ENCODE measurements around the gene FAM47E. TPM values are rescaled to one million over a fixed set of nuclear protein-coding genes. Genes with fewer than 3 reads are reported as not detected.

Gene FAM47E
- polyA plus RNA-seq, 4 donors: 1.8 to 24.7 (median 5.3) TPM

DNA sequence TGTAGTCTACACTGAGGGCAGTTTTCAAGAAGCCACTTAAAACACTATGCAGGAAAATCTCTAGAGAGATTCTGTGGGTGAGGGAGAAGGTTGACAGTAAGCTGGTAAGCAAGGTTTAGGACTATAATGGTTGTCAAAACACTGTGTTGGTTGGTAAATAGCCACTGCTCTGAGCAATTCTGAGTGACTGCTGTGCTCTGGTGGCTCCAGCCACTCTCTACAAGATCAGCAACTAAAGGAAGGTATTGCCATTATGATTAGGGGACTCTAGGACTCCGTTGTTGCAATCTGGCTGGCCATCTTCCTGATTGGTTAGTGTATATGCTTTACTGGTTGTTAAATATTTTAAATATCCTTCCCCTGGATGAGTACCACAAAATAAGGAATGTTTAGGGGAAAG, 5.5 kb upstream of the FAM47E start:
- peaks cover 0 to 1% (median 0%) of the 10 kb centered on the region in 3 donors for H3K27me3 ChIP-seq (ENCODE audit: control insufficient read depth in 3 of 3, insufficient read depth in 3 of 3, low read length in 3 of 3)
- 34 to 48% (median 42%) methylated on average over 1 of the region's 1 CpG for WGBS, 3 donors
- H3K36me3 ChIP-seq (ENCODE audit: control insufficient read depth in 3 of 3, insufficient read depth in 2 of 3, low read depth in 1 of 3, low read length in 3 of 3): no peaks in the 10 kb centered on the region
- no peak overlapping the region for H3K27ac ChIP-seq (ENCODE audit: low read depth in 1 of 3, low read length in 2 of 3)
- DNase-seq (no peak), FAIRE-seq (no peak)
- H3K9me3 ChIP-seq (ENCODE audit: control insufficient read depth in 2 of 2, insufficient read depth in 1 of 2, low read depth in 1 of 2, low read length in 1 of 2): peaks cover 0 to 3% of the 10 kb centered on the region in 2 donors
- no peak overlapping the region for H3K4me3 ChIP-seq (ENCODE audit: low read depth in 1 of 3, low read length in 3 of 3)
- H3K4me1 ChIP-seq (ENCODE audit: control insufficient read depth in 3 of 3, insufficient read depth in 2 of 3, low read depth in 1 of 3, low read length in 2 of 3): peaks cover 0 to 2% (median 0%) of the 10 kb centered on the region in 3 donors

GRCh38 chr4:76246852-76247251, 4.7 kb upstream of the FAM47E start:
- no peak for FAIRE-seq
- no peak for DNase-seq
- H3K4me1 ChIP-seq (ENCODE audit: control insufficient read depth in 3 of 3, insufficient read depth in 2 of 3, low read depth in 1 of 3, low read length in 2 of 3): peaks cover 0 to 2% (median 0%) of the 10 kb centered on the region in 3 donors
- peaks cover 0 to 2% (median under 1%) of the 10 kb centered on the region in 3 donors for H3K27me3 ChIP-seq (ENCODE audit: control insufficient read depth in 3 of 3, insufficient read depth in 3 of 3, low read length in 3 of 3)
- no peak overlapping the region for H3K27ac ChIP-seq (ENCODE audit: low read depth in 1 of 3, low read length in 2 of 3)
- no peaks in the 10 kb centered on the region for H3K36me3 ChIP-seq (ENCODE audit: control insufficient read depth in 3 of 3, insufficient read depth in 2 of 3, low read depth in 1 of 3, low read length in 3 of 3)
- H3K9me3 ChIP-seq (ENCODE audit: control insufficient read depth in 2 of 2, insufficient read depth in 1 of 2, low read depth in 1 of 2, low read length in 1 of 2): no peaks in the 10 kb centered on the region
- H3K4me3 ChIP-seq (ENCODE audit: low read depth in 1 of 3, low read length in 3 of 3): no peak overlapping the region

DNA sequence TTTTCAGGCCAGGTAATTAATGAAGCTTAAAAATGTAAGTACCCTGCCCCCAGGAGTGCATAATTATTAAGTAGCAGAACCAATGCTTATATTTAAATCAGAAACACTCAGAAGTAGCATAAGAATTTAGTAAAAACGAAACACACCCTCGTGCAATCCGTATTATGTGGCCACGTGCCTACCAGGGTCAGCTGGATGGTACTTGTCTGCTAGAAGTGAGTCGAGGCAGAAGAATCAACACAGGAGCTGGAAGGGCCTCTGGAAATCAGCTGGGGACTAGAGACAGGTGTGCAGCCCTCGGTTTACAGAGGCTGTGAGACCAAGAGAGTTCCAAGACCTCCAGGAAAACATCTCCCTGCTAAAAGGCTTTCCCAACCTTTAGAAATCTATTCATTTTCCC, 559 bp upstream of the FAM47E start:
- peaks cover 0 to 4% (median 2%) of the 10 kb centered on the region in 3 donors for H3K27me3 ChIP-seq (ENCODE audit: control insufficient read depth in 3 of 3, insufficient read depth in 3 of 3, low read length in 3 of 3)
- no peak for FAIRE-seq
- H3K4me3 ChIP-seq (ENCODE audit: low read depth in 1 of 3, low read length in 3 of 3): peak overlapping the region in 2 of 3 donors; percentile 52 to 68
- 3 to 11% (median 5%) methylated on average over 6 of the region's 6 CpGs for WGBS, 3 donors
- H3K36me3 ChIP-seq (ENCODE audit: control insufficient read depth in 3 of 3, insufficient read depth in 2 of 3, low read depth in 1 of 3, low read length in 3 of 3): no peaks in the 10 kb centered on the region
- peaks cover 0 to 2% (median 0%) of the 10 kb centered on the region in 3 donors for H3K4me1 ChIP-seq (ENCODE audit: control insufficient read depth in 3 of 3, insufficient read depth in 2 of 3, low read depth in 1 of 3, low read length in 2 of 3)
- DNase-seq: peak in 1 of 2 donors; percentile 49
- H3K27ac ChIP-seq (ENCODE audit: low read depth in 1 of 3, low read length in 2 of 3): peak overlapping the region in 1 of 3 donors; percentile 58
- no peaks in the 10 kb centered on the region for H3K9me3 ChIP-seq (ENCODE audit: control insufficient read depth in 2 of 2, insufficient read depth in 1 of 2, low read depth in 1 of 2, low read length in 1 of 2)

DNA sequence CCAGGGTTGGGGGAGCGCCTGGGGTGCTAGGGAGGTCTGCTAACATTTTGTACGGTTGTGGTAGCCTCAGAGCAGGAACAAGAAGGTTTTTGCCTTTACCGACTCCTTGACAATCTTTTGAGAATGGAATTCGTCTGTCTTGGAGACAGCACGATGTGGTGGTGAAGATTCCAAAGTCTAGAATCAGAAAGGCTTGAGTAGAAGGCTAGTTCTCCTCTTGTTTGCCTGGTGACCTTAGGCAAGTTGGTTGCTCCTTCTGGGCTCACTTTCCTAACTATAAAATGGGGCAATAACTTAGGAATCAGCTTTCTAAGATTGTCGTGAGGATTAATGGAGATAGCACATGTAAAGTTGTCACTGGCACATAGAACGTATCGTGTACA, 741 bp downstream of the FAM47E start:
- Histone ChIP-seq H3K9me3 (ENCODE audit: control insufficient read depth in 2 of 2, insufficient read depth in 1 of 2, low read depth in 1 of 2, low read length in 1 of 2) (no peaks in the 10 kb centered on the region), H3K4me3 (ENCODE audit: low read depth in 1 of 3, low read length in 3 of 3) (peak overlapping the region in 1 of 3 donors; percentile 68), H3K27ac (ENCODE audit: low read depth in 1 of 3, low read length in 2 of 3) (peak overlapping the region in 1 of 3 donors; percentile 58), H3K36me3 (ENCODE audit: control insufficient read depth in 3 of 3, insufficient read depth in 2 of 3, low read depth in 1 of 3, low read length in 3 of 3) (peaks cover 0 to 3% (median 0%) of the 10 kb centered on the region in 3 donors), H3K4me1 (ENCODE audit: control insufficient read depth in 3 of 3, insufficient read depth in 2 of 3, low read depth in 1 of 3, low read length in 2 of 3) (peaks cover 0 to 7% (median 2%) of the 10 kb centered on the region in 3 donors), H3K27me3 (ENCODE audit: control insufficient read depth in 3 of 3, insufficient read depth in 3 of 3, low read length in 3 of 3) (peaks cover 0 to 4% (median 2%) of the 10 kb centered on the region in 3 donors)
- DNase-seq: no peak
- no peak for FAIRE-seq
- WGBS, 3 donors: 84 to 91% (median 88%) methylated on average over 8 of the region's 8 CpGs

GRCh38 chr4:76253511-76253910, 2.0 kb downstream of the FAM47E start:
- DNase-seq (no peak), FAIRE-seq (no peak)
- 80 to 83% (median 80%) methylated on average over 6 of the region's 6 CpGs for whole genome bisulfite sequencing, 3 donors
- no peak overlapping the region for H3K27ac ChIP-seq (ENCODE audit: low read depth in 1 of 3, low read length in 2 of 3)
- peaks cover 0 to 3% (median 0%) of the 10 kb centered on the region in 3 donors for H3K36me3 ChIP-seq (ENCODE audit: control insufficient read depth in 3 of 3, insufficient read depth in 2 of 3, low read depth in 1 of 3, low read length in 3 of 3)
- peaks cover 0 to 4% (median 2%) of the 10 kb centered on the region in 3 donors for H3K27me3 ChIP-seq (ENCODE audit: control insufficient read depth in 3 of 3, insufficient read depth in 3 of 3, low read length in 3 of 3)
- H3K4me1 ChIP-seq (ENCODE audit: control insufficient read depth in 3 of 3, insufficient read depth in 2 of 3, low read depth in 1 of 3, low read length in 2 of 3): peaks cover 0 to 12% (median 2%) of the 10 kb centered on the region in 3 donors
- H3K9me3 ChIP-seq (ENCODE audit: control insufficient read depth in 2 of 2, insufficient read depth in 1 of 2, low read depth in 1 of 2, low read length in 1 of 2): no peaks in the 10 kb centered on the region
- no peak overlapping the region for H3K4me3 ChIP-seq (ENCODE audit: low read depth in 1 of 3, low read length in 3 of 3)

DNA sequence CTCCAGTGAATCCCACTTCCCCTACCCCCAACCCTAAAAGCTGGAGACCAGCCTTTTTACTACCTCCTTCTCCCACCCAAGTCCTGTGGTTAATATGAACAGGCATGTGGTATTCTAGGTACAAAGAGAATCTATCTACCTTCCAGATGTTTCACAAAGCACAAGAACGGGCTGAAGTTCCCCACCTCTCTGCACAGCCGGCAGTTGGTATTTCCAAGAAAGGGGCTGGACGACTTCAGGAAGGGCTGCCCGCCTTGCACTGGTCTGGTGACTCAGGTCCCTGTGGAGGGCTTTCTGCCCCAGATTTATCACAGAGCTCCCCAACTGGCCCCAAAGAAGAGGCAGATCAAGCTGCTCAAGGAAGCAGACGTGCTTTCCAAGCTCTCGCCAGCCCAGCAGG, 4.5 kb downstream of the FAM47E start:
- H3K4me1 ChIP-seq (ENCODE audit: control insufficient read depth in 3 of 3, insufficient read depth in 2 of 3, low read depth in 1 of 3, low read length in 2 of 3): peaks cover 0 to 12% (median under 1%) of the 10 kb centered on the region in 3 donors
- H3K9me3 ChIP-seq (ENCODE audit: control insufficient read depth in 2 of 2, insufficient read depth in 1 of 2, low read depth in 1 of 2, low read length in 1 of 2): no peaks in the 10 kb centered on the region
- WGBS, 3 donors: 76 to 95% (median 84%) methylated on average over 6 of the region's 6 CpGs
- DNase-seq (no peak), FAIRE-seq (no peak)
- peaks cover 0 to 4% (median under 1%) of the 10 kb centered on the region in 3 donors for H3K27me3 ChIP-seq (ENCODE audit: control insufficient read depth in 3 of 3, insufficient read depth in 3 of 3, low read length in 3 of 3)
- peaks cover 0 to 3% (median 0%) of the 10 kb centered on the region in 3 donors for H3K36me3 ChIP-seq (ENCODE audit: control insufficient read depth in 3 of 3, insufficient read depth in 2 of 3, low read depth in 1 of 3, low read length in 3 of 3)
- H3K4me3 ChIP-seq (ENCODE audit: low read depth in 1 of 3, low read length in 3 of 3): no peak overlapping the region
- H3K27ac ChIP-seq (ENCODE audit: low read depth in 1 of 3, low read length in 2 of 3): no peak overlapping the region

- no peak overlapping the region for H3K4me3 ChIP-seq (ENCODE audit: low read depth in 1 of 3, low read length in 3 of 3)
- DNase-seq (peak in 1 of 2 donors; percentile 42), FAIRE-seq (no peak)
- no peaks in the 10 kb centered on the region for H3K9me3 ChIP-seq (ENCODE audit: control insufficient read depth in 2 of 2, insufficient read depth in 1 of 2, low read depth in 1 of 2, low read length in 1 of 2)
- H3K27ac ChIP-seq (ENCODE audit: low read depth in 1 of 3, low read length in 2 of 3): no peak overlapping the region
- H3K27me3 ChIP-seq (ENCODE audit: control insufficient read depth in 3 of 3, insufficient read depth in 3 of 3, low read length in 3 of 3): peaks cover 0 to 3% (median 0%) of the 10 kb centered on the region in 3 donors
- peaks cover 0 to 12% (median 0%) of the 10 kb centered on the region in 3 donors for H3K4me1 ChIP-seq (ENCODE audit: control insufficient read depth in 3 of 3, insufficient read depth in 2 of 3, low read depth in 1 of 3, low read length in 2 of 3)
- WGBS, 3 donors: 24 to 62% (median 31%) methylated on average over 1 of the region's 1 CpG
- peaks cover 0 to 3% (median 0%) of the 10 kb centered on the region in 3 donors for H3K36me3 ChIP-seq (ENCODE audit: control insufficient read depth in 3 of 3, insufficient read depth in 2 of 3, low read depth in 1 of 3, low read length in 3 of 3)
Measured at GRCh38 chr4:76256968-76257367, 5.4 kb downstream of the FAM47E start.

GRCh38 chr4:76257824-76258223, 6.3 kb downstream of the FAM47E start:
- Histone ChIP-seq H3K4me3 (ENCODE audit: low read depth in 1 of 3, low read length in 3 of 3) (no peak overlapping the region), H3K36me3 (ENCODE audit: control insufficient read depth in 3 of 3, insufficient read depth in 2 of 3, low read depth in 1 of 3, low read length in 3 of 3) (peaks cover 0 to 3% (median 0%) of the 10 kb centered on the region in 3 donors), H3K27ac (ENCODE audit: low read depth in 1 of 3, low read length in 2 of 3) (no peak overlapping the region), H3K27me3 (ENCODE audit: control insufficient read depth in 3 of 3, insufficient read depth in 3 of 3, low read length in 3 of 3) (no peaks in the 10 kb centered on the region), H3K9me3 (ENCODE audit: control insufficient read depth in 2 of 2, insufficient read depth in 1 of 2, low read depth in 1 of 2, low read length in 1 of 2) (no peaks in the 10 kb centered on the region), H3K4me1 (ENCODE audit: control insufficient read depth in 3 of 3, insufficient read depth in 2 of 3, low read depth in 1 of 3, low read length in 2 of 3) (peaks cover 0 to 12% (median 0%) of the 10 kb centered on the region in 3 donors)
- FAIRE-seq (no peak), DNase-seq (no peak)
- 93 to 97% (median 94%) methylated on average over 3 of the region's 3 CpGs for WGBS, 3 donors

- no peaks in the 10 kb centered on the region for H3K9me3 ChIP-seq (ENCODE audit: control insufficient read depth in 2 of 2, insufficient read depth in 1 of 2, low read depth in 1 of 2, low read length in 1 of 2)
- H3K4me1 ChIP-seq (ENCODE audit: control insufficient read depth in 3 of 3, insufficient read depth in 2 of 3, low read depth in 1 of 3, low read length in 2 of 3): peaks cover 0 to 12% (median 0%) of the 10 kb centered on the region in 3 donors
- H3K27ac ChIP-seq (ENCODE audit: low read depth in 1 of 3, low read length in 2 of 3): no peak overlapping the region
- no peaks in the 10 kb centered on the region for H3K27me3 ChIP-seq (ENCODE audit: control insufficient read depth in 3 of 3, insufficient read depth in 3 of 3, low read length in 3 of 3)
- DNase-seq: no peak
- FAIRE-seq: no peak
- no peak overlapping the region for H3K4me3 ChIP-seq (ENCODE audit: low read depth in 1 of 3, low read length in 3 of 3)
- 21 to 72% (median 62%) methylated on average over 1 of the region's 1 CpG for WGBS, 3 donors
- peaks cover 0 to 14% (median 0%) of the 10 kb centered on the region in 3 donors for H3K36me3 ChIP-seq (ENCODE audit: control insufficient read depth in 3 of 3, insufficient read depth in 2 of 3, low read depth in 1 of 3, low read length in 3 of 3)
Measured at GRCh38 chr4:76260571-76260970, 9.1 kb downstream of the FAM47E start.
